ENCODE measurements around the gene CIDEC. TPM values are rescaled to one million over a fixed set of nuclear protein-coding genes. Genes with fewer than 3 reads are reported as not detected.
"Not testable (repeated sequence)": the region's sequence is repeated elsewhere in the genome, so short reads cannot be mapped to it uniquely, and the experiment has no call there.

Gene CIDEC
- total and polyA plus RNA-seq, 12 donors: 0.27 to 25.3 (median 4.7) TPM; not detected in 1

GRCh38 chr3:9875448-9875847, 4.6 kb downstream of the CIDEC start:
- TF ChIP-seq CTCF (IDR thresholded peaks at IDR 0.05): no peak
- H3K9me3 ChIP-seq: no peaks in the 10 kb centered on the region
- no peaks in the 10 kb centered on the region for H3K27me3 ChIP-seq
- no peak overlapping the region for H3K4me3 ChIP-seq
- DNase-seq: no peak
- intact Hi-C loops (cut with DNase I): no loop called here
- no peak for ATAC-seq
- H3K27ac ChIP-seq: no peak overlapping the region
- no peaks in the 10 kb centered on the region for H3K4me1 ChIP-seq
- H3K36me3 ChIP-seq: no peaks in the 10 kb centered on the region

GRCh38 chr3:9872067-9872466, 8.0 kb downstream of the CIDEC start:
- H3K4me1 ChIP-seq; H3K36me3 ChIP-seq; H3K4me3 ChIP-seq; H3K27ac ChIP-seq; H3K9me3 ChIP-seq; DNase-seq; intact Hi-C loops (cut with DNase I); H3K27me3 ChIP-seq; ATAC-seq: not testable (repeated sequence)
- WGBS, 2 donors: 94 to 95% methylated on average over 5 of the region's 5 CpGs

DNA sequence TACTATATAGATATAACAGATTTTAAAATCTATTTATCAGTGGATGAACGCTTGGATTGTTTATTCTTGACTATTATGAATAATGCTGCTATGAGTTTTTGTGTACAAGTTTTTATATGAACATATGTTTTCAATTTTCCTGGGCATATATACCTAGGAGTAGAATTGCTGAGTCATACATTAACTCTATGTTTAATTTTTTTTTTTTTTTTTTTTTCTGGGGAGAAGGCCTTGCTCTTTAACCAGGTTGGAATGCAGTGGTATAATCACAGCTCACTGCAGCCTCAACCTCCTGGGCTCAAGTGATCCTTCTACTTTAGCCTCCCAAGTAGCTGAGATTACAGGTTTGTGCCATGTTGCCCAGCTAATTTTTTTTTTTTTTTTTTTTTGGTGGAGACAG, 9.1 kb downstream of the CIDEC start:
- Histone ChIP-seq H3K36me3 (no peaks in the 10 kb centered on the region), H3K4me1 (no peaks in the 10 kb centered on the region), H3K27ac (no peak overlapping the region), H3K27me3 (no peaks in the 10 kb centered on the region), H3K9me3 (no peaks in the 10 kb centered on the region), H3K4me3 (no peak overlapping the region)
- intact Hi-C loops (cut with DNase I): no loop called here
- WGBS, 2 donors: 44% methylated on average over 1 of the region's 1 CpG
- ATAC-seq (no peak), DNase-seq (no peak)
- no peak for TF ChIP-seq CTCF (IDR thresholded peaks at IDR 0.05)

DNA sequence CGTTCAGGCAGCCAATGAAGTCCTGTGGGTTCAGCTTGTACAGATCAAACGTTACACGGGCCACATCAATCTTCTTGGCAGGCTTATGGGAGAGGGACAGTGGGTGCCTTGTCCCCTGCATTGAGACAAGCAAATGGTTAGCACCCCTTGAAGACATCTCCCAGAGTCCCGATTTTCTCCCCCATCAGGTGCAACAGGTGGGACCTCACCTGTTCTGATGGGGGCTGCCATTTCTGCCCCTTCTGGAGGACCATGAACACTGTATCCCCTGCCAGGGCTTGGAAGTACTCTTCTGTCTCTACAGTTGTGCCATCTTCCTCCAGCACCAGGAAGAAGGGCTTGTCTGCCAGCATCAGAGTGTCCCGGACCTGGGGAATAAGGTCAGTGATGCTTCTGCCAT, 10.1 kb downstream of the CIDEC start:
- TF ChIP-seq CTCF (IDR thresholded peaks at IDR 0.05): no peak
- no peaks in the 10 kb centered on the region for H3K9me3 ChIP-seq
- DNase-seq: no peak
- H3K36me3 ChIP-seq: no peaks in the 10 kb centered on the region
- intact Hi-C loops (cut with DNase I): no loop called here
- 80 to 84% methylated on average over 5 of the region's 5 CpGs for WGBS, 2 donors
- ATAC-seq: no peak
- no peaks in the 10 kb centered on the region for H3K27me3 ChIP-seq
- no peak overlapping the region for H3K27ac ChIP-seq
- H3K4me1 ChIP-seq: peaks cover 0 to 4% (median 2%) of the 10 kb centered on the region in 9 donors
- no peak overlapping the region for H3K4me3 ChIP-seq

DNA sequence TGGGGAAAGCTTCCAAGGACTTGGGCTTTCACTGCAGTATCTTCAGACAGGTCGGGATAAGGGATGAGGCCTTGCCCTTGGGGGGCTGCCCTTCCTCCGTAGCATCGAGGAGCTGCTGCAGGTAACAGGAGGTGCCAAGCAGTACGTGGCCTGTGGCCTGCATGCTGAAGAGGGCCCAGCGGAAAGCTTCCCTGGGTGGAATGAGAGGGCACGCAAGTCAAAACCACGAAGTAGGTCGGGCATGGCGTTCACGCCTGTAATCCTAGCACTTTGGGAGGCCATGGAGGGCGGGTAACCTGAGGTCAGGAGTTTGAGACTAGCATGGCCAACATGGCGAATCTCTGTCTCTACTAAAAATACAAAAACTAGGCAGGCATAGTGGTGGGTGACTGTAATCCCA, 12.9 kb downstream of the CIDEC start:
- H3K27me3 ChIP-seq: no peaks in the 10 kb centered on the region
- H3K4me3 ChIP-seq: no peak overlapping the region
- TF ChIP-seq CTCF (IDR thresholded peaks at IDR 0.05): no peak
- H3K4me1 ChIP-seq: peaks cover 3 to 29% (median 9%) of the 10 kb centered on the region in 9 donors
- no peak for ATAC-seq
- intact Hi-C loops (cut with DNase I): no loop called here
- H3K27ac ChIP-seq: no peak overlapping the region
- WGBS, 2 donors: 91 to 92% methylated on average over 12 of the region's 12 CpGs
- no peaks in the 10 kb centered on the region for H3K36me3 ChIP-seq
- H3K9me3 ChIP-seq: no peaks in the 10 kb centered on the region
- DNase-seq: no peak
